K562 (cell line): ENCODE data around the gene TUT1. TPM values are rescaled to one million over a fixed set of nuclear protein-coding genes. Genes with fewer than 3 reads are reported as not detected.

Source experiments
- CAMTA2 ChIP-seq: fragments of 250-450 bp; sonication (Bioruptor Pico); conservative IDR thresholded peaks from 2 replicates; pipeline ENCODE4 v1.5.1; 2022
- CBX1 ChIP-seq: sonication (generic); IDR thresholded peaks from 2 replicates; pipeline ENCODE4 v1.6.1; 2016; ENCODE audit warnings: antibody characterized with exemption, low read depth, mild to moderate bottlenecking
- CHD1 ChIP-seq: fragments of 200-600 bp; sonication (generic); IDR thresholded peaks from one replicate; pipeline ENCODE4 v1.6.1; 2012; ENCODE audit warnings: mild to moderate bottlenecking, moderate library complexity, low read length, inconsistent platforms
- CSDE1 ChIP-seq, 2 experiments: fragments of 450-650 bp; IDR thresholded peaks; 2 replicates each; pipeline ENCODE4 v1.6.1; 2016; ENCODE audit warnings: mild to moderate bottlenecking in 1 of 2
- GATAD2A ChIP-seq: fragments of 450-650 bp; IDR thresholded peaks from 2 replicates; pipeline ENCODE4 v1.6.1; 2017
- IRF2 ChIP-seq: sonication (generic); formaldehyde crosslinking; IDR thresholded peaks from 2 replicates; pipeline ENCODE4 v1.8.1; 2022; ENCODE audit warnings: mild to moderate bottlenecking, missing genetic modification reagents
- MCM3 ChIP-seq: fragments of 450-650 bp; IDR thresholded peaks from 2 replicates; pipeline ENCODE4 v1.6.1; 2016
- PHF20 ChIP-seq: fragments of 450-650 bp; IDR thresholded peaks from 2 replicates; pipeline ENCODE4 v1.6.1; 2018; ENCODE audit not compliant: partially characterized antibody
- PHF21A ChIP-seq: fragments of 450-650 bp; IDR thresholded peaks from 2 replicates; pipeline ENCODE4 v1.6.1; 2017; ENCODE audit warnings: low read depth, borderline replicate concordance
- RAD21 ChIP-seq, 2 experiments: fragments of 250-450 bp in 1 of 2; fragments of 450-650 bp in 1 of 2; sonication (Bioruptor Pico) in 1 of 2; formaldehyde crosslinking in 1 of 2; IDR thresholded peaks in 1 of 2; conservative IDR thresholded peaks in 1 of 2; 2 replicates each; pipeline versions ENCODE4 v1.4.0 to v1.8.0; 2020 to 2022; ENCODE audit warnings: mild to moderate bottlenecking in 2 of 2, moderate library complexity in 1 of 2
- SAFB ChIP-seq: fragments of 200-400 bp; formaldehyde crosslinking; IDR thresholded peaks from 2 replicates; pipeline ENCODE4 v1.6.1; 2017; ENCODE audit warnings: low read depth, low read length, borderline replicate concordance
- SMAD3 ChIP-seq: fragments of 450-650 bp; formaldehyde crosslinking; conservative IDR thresholded peaks from 2 replicates; pipeline ENCODE4 v1.4.0; 2020; ENCODE audit warnings: mild to moderate bottlenecking
- SPI1 ChIP-seq: IDR thresholded peaks from 2 replicates; pipeline ENCODE4 v1.6.1; 2011; ENCODE audit warnings: low read depth, low read length, control low read depth, borderline replicate concordance
- STAG1 ChIP-seq: sonication (generic); formaldehyde crosslinking; IDR thresholded peaks from 2 replicates; pipeline ENCODE4 v1.5.0; 2020; ENCODE audit warnings: missing genetic modification reagents, borderline replicate concordance
- STAT5A ChIP-seq: IDR thresholded peaks from 2 replicates; pipeline ENCODE4 v1.6.1; 2012; ENCODE audit warnings: low read length, inconsistent platforms, borderline replicate concordance
- WHSC1 ChIP-seq: IDR thresholded peaks from one replicate; pipeline ENCODE4 v1.6.1; 2012; ENCODE audit warnings: low read length, control low read depth, inconsistent platforms
- XRCC4 ChIP-seq: IDR thresholded peaks from one replicate; pipeline ENCODE4 v1.6.1; 2011; ENCODE audit not compliant: insufficient read depth, insufficient read length; ENCODE audit errors: extremely low read depth
- XRCC5 ChIP-seq: fragments of 200-400 bp; formaldehyde crosslinking; IDR thresholded peaks from 2 replicates; pipeline ENCODE4 v1.6.1; 2017; ENCODE audit warnings: low read depth, mild to moderate bottlenecking, low read length
- ZNF12 ChIP-seq: sonication (generic); formaldehyde crosslinking; IDR thresholded peaks from 2 replicates; pipeline ENCODE4 v1.4.0; 2020; ENCODE audit warnings: mild to moderate bottlenecking, missing genetic modification reagents
- ZNF124 ChIP-seq: sonication (generic); formaldehyde crosslinking; IDR thresholded peaks from 2 replicates; pipeline ENCODE4 v1.8.1; 2022; ENCODE audit warnings: missing genetic modification reagents
- ZNF717 ChIP-seq: fragments of 250-450 bp; sonication (Bioruptor Pico); IDR thresholded peaks from 2 replicates; pipeline ENCODE4 v1.5.0; 2021
- polyA plus RNA-seq, 8 experiments: library from polyadenylated mRNA; depleted of rRNA in 4 of 8; stranded (reverse) in 5 of 8; unstranded in 3 of 8; fragments of >200 nt; fragmentation: Nextera tagmentation in 2 of 8; fragmentation: Illumina TruSeq in 1 of 8; extraction: Ambion mirVana in 2 of 8; extraction: Trizol in 1 of 8; gene quantifications; 2 replicates each; pipeline versions ENCODE4 v1.2.1 to v1.2.3, GENCODE V29; 2011 to 2014; ENCODE audit warnings: inconsistent platforms in 1 of 8, missing spikeins in 1 of 8
- total RNA-seq, 7 experiments: library from RNA; depleted of rRNA in 6 of 7; stranded (reverse); fragments of >200 nt in 6 of 7; fragmentation: Illumina TruSeq in 2 of 7; extraction: Trizol in 2 of 7; gene quantifications; 2 replicates each; pipeline versions ENCODE4 v1.2.1 to v1.2.3, GENCODE V29; 2011 to 2021; ENCODE audit warnings: low replicate concordance in 1 of 7
- TF ChIP-seq, protein P1 (sequence below): fragments of 250-450 bp; sonication (Bioruptor Pico); IDR thresholded peaks from 2 replicates; pipeline ENCODE4 v1.8.0; 2021; ENCODE audit warnings: moderate library complexity, mild to moderate bottlenecking, inconsistent platforms
- TF ChIP-seq, protein P2 (sequence below): fragments of 450-650 bp; formaldehyde crosslinking; IDR thresholded peaks from 2 replicates; pipeline ENCODE4 v1.4.0; 2020; ENCODE audit warnings: mild to moderate bottlenecking, moderate library complexity
- TF ChIP-seq, protein P3 (sequence below): fragments of 450-650 bp; formaldehyde crosslinking; IDR thresholded peaks from 2 replicates; pipeline ENCODE4 v1.4.0; 2020; ENCODE audit warnings: mild to moderate bottlenecking
- TF ChIP-seq, protein P4 (sequence below): sonication (generic); formaldehyde crosslinking; IDR thresholded peaks from 2 replicates; pipeline ENCODE4 v1.8.1; 2022; ENCODE audit warnings: missing genetic modification reagents
- TF ChIP-seq, protein P5 (sequence below): fragments of 450-650 bp; IDR thresholded peaks from 2 replicates; pipeline ENCODE4 v1.6.1; 2016; ENCODE audit warnings: borderline replicate concordance

The TUT1 gene
- total and polyA plus RNA-seq, 9 of the 15 experiments (the other 6 are each of a cell fraction or from before 2014, with no cell fraction given) = 0.66 to 44.3 (median 15.7) TPM

DNA sequence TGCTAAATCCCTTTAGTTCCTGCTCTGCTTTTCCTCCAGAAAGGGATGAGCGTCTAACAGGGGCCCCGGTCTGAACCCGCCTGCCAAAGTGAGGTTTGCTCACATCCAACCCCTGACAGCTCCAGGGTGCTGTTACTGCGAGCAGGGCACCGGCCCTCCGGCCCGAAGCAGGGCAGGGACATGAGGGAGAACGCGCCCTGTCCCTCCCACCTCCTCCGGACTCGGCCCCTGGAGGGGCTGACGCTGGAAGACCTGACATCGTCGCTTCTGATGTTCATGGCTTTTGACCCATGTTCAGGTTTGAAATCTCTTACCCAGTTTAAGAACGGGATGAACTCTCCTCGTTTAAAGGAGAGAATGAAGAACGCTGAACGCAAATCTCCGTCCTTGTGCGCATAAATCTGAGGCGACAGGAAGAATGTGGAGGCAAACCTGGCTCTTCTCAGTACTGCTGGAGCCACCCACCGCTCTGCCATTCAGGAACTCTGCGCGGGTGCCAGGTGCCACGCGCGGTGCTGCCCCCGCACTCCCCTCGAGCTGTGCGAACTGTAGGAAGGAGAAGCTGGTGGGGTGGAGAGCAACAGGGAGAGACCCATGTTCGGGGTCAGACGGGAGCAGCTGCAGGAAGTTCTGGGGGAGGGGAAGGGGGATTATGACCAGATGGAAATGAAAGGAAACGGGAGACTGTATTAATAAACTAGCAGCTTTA lies 16.8 kb downstream of the TUT1 start (continued):
- TF ChIP-seq ZNF124 (CRISPR knock-in tag) (no peak), CAMTA2 (CRISPR knock-in tag) (no peak; the same call in 1 of the 2 replicates), IRF2 (no peak), GATAD2A (no peak), WHSC1 (no peak), CHD1 (no peak), STAT5A (no peak), CSDE1 (IDR thresholded peaks at IDR 0.05) (no peak), ZNF717 (CRISPR knock-in tag) (no peak), RAD21 (CRISPR knock-in tag; conservative IDR thresholded peaks at IDR 0.05 in 1 of 2, IDR thresholded peaks at IDR 0.05 in 1 of 2) (no peak), SAFB (no peak), STAG1 (no peak), SMAD3 (CRISPR knock-in tag) (no peak), PHF20 (no peak), CBX1 (no peak), XRCC4 (no peak), SPI1 (no peak), ZNF12 (no peak), PHF21A (no peak), XRCC5 (no peak), MCM3 (no peak)
- TF ChIP-seq, protein P1, sequence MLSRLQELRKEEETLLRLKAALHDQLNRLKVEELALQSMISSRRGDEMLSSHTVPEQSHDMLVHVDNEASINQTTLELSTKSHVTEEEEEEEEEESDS (CRISPR knock-in tag) = no peak
- TF ChIP-seq, protein P2, sequence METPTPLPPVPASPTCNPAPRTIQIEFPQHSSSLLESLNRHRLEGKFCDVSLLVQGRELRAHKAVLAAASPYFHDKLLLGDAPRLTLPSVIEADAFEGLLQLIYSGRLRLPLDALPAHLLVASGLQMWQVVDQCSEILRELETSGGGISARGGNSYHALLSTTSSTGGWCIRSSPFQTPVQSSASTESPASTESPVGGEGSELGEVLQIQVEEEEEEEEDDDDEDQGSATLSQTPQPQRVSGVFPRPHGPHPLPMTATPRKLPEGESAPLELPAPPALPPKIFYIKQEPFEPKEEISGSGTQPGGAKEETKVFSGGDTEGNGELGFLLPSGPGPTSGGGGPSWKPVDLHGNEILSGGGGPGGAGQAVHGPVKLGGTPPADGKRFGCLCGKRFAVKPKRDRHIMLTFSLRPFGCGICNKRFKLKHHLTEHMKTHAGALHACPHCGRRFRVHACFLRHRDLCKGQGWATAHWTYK (CRISPR knock-in tag) = 0 out of 2 replicates have a peak, but pooled peaks have one; percentile 16
- TF ChIP-seq, protein P3, sequence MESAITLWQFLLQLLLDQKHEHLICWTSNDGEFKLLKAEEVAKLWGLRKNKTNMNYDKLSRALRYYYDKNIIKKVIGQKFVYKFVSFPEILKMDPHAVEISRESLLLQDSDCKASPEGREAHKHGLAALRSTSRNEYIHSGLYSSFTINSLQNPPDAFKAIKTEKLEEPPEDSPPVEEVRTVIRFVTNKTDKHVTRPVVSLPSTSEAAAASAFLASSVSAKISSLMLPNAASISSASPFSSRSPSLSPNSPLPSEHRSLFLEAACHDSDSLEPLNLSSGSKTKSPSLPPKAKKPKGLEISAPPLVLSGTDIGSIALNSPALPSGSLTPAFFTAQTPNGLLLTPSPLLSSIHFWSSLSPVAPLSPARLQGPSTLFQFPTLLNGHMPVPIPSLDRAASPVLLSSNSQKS (CRISPR knock-in tag) = no peak
- TF ChIP-seq, protein P4, sequence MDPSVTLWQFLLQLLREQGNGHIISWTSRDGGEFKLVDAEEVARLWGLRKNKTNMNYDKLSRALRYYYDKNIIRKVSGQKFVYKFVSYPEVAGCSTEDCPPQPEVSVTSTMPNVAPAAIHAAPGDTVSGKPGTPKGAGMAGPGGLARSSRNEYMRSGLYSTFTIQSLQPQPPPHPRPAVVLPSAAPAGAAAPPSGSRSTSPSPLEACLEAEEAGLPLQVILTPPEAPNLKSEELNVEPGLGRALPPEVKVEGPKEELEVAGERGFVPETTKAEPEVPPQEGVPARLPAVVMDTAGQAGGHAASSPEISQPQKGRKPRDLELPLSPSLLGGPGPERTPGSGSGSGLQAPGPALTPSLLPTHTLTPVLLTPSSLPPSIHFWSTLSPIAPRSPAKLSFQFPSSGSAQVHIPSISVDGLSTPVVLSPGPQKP = no peak
- TF ChIP-seq, protein P5, sequence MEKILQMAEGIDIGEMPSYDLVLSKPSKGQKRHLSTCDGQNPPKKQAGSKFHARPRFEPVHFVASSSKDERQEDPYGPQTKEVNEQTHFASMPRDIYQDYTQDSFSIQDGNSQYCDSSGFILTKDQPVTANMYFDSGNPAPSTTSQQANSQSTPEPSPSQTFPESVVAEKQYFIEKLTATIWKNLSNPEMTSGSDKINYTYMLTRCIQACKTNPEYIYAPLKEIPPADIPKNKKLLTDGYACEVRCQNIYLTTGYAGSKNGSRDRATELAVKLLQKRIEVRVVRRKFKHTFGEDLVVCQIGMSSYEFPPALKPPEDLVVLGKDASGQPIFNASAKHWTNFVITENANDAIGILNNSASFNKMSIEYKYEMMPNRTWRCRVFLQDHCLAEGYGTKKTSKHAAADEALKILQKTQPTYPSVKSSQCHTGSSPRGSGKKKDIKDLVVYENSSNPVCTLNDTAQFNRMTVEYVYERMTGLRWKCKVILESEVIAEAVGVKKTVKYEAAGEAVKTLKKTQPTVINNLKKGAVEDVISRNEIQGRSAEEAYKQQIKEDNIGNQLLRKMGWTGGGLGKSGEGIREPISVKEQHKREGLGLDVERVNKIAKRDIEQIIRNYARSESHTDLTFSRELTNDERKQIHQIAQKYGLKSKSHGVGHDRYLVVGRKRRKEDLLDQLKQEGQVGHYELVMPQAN = peak; percentile 29; the same call in 1 of the 2 replicates
